ENCODE measurements around the gene LRP1.

Gene LRP1

GRCh38 chr12:57198329-57198728, 70.0 kb downstream of the LRP1 start:
- H3K4me3 ChIP-seq (ENCODE audit: low read length): no peak overlapping the region
- no peak for DNase-seq (ENCODE audit: low read depth, low spot score)

DNA sequence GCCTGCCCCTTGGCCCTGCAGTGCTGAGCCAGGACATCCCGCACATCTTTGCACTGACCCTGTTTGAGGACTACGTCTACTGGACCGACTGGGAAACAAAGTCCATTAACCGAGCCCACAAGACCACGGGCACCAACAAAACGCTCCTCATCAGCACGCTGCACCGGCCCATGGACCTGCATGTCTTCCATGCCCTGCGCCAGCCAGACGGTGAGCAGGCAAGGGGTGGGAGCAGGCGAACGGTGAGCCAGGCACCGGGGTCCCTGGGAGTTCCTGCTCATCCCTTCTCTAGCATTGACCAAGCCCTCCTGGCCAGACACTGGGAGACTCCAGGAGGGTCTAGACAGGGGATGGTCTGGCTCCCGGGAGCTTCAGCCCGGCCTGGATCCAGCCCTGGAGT, 70.9 kb downstream of the LRP1 start:
- no peak overlapping the region for H3K4me3 ChIP-seq (ENCODE audit: low read length)
- DNase-seq (ENCODE audit: low read depth, low spot score): no peak

DNA sequence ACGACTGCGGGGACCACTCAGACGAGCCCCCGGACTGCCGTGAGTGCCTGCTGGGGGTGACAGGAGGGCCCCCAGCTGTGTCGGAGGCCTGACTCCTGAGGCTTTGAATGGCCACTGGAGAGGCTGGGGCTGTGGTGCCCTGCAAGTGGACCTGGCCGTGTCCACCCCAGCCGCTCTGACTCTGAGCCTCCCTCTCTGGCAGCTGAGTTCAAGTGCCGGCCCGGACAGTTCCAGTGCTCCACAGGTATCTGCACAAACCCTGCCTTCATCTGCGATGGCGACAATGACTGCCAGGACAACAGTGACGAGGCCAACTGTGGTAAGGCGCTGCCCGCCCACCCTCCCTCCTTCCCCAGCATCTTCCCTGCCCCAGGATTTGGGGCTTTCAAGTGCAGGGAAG, 72.2 kb downstream of the LRP1 start:
- no peak overlapping the region for H3K4me3 ChIP-seq (ENCODE audit: low read length)
- no peak for DNase-seq (ENCODE audit: low read depth, low spot score)

DNA sequence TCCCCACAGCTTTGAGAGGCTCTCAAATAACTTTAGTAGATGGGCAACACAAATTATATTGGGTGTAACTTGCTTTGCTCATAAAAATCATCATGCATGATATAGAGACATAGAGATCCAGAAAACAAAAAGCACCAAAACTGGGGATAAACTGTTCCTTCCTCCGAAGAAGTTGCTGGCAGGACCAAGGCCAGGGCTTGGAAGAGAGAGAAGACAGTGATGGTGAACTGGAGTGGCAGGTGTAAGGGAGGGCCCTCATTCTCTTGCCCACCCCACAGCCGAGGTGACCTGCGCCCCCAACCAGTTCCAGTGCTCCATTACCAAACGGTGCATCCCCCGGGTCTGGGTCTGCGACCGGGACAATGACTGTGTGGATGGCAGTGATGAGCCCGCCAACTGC, 72.9 kb downstream of the LRP1 start:
- no peak for DNase-seq (ENCODE audit: low read depth, low spot score)
- no peak overlapping the region for H3K4me3 ChIP-seq (ENCODE audit: low read length)

DNA sequence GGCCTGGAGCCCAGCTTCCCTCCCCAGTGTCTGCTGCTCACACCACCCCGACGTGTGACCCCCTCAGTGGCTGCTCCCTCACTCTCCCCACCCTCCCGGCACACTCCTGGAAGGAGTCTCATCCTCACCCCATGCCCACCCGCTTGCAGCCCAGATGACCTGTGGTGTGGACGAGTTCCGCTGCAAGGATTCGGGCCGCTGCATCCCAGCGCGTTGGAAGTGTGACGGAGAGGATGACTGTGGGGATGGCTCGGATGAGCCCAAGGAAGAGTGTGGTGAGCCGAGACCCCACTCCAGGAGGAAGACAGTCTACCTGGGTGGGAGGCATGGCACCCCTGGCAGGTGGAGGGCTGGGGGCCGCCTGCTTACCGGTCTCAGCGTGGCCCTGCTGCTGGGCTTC, 73.3 kb downstream of the LRP1 start:
- no peak overlapping the region for H3K4me3 ChIP-seq (ENCODE audit: low read length)
- DNase-seq (ENCODE audit: low read depth, low spot score): no peak

DNA sequence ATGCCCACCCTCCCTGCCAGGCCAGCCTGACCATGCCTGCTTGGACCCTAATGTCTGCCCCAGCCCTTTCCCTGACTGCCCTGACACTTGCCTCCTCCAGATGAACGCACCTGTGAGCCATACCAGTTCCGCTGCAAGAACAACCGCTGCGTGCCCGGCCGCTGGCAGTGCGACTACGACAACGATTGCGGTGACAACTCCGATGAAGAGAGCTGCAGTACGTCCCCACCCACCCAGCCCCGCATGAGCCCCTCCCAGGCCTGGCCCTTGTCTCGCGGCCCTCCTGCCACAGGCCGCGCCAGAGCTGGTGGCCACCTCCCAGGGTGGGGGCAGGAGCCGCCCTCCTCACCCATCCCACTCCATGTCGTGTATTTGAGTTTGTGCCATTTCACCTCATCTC, 74.0 kb downstream of the LRP1 start:
- no peak overlapping the region for H3K4me3 ChIP-seq (ENCODE audit: low read length)
- DNase-seq (ENCODE audit: low read depth, low spot score): no peak

GRCh38 chr12:57203201-57203600, 74.9 kb downstream of the LRP1 start:
- no peak for DNase-seq (ENCODE audit: low read depth, low spot score)
- H3K4me3 ChIP-seq (ENCODE audit: low read length): no peak overlapping the region

DNA sequence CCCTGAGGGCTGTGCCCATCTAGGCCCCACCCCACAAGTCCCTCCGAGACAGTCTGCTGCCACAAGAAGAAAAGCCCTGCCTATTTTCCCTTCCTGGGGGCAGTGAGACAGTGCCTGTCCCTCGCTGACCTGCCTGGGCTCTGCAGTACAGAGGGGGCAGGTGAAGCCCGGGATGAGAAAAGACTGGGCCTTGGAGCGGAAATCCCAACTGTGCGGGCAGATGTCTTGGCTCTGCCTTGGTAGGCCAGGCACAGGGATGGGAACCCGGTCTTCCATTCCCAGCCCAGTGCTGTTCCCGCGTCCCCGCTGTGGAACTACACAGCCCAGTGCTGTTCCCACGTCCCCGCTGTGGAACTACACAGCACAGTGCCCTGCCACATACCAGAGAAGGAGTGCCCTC, 75.5 kb downstream of the LRP1 start:
- no peak for DNase-seq (ENCODE audit: low read depth, low spot score)
- no peak overlapping the region for H3K4me3 ChIP-seq (ENCODE audit: low read length)

- DNase-seq (ENCODE audit: low read depth, low spot score): no peak
- no peak overlapping the region for H3K4me3 ChIP-seq (ENCODE audit: low read length)
These were observed 76.2 kb downstream of the LRP1 start for GRCh38 chr12:57204454-57204853.

DNA sequence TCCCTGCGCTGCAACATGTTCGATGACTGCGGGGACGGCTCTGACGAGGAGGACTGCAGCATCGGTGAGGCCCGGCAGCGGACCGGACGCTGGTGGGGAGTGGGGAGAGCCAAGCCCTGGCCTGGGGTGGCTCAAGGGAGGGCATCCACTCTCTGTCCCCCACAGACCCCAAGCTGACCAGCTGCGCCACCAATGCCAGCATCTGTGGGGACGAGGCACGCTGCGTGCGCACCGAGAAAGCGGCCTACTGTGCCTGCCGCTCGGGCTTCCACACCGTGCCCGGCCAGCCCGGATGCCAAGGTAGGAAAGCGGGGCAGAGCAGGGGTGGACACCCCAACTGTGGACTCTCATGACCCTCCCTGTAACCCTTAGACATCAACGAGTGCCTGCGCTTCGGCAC, 76.9 kb downstream of the LRP1 start:
- DNase-seq (ENCODE audit: low read depth, low spot score): no peak
- H3K4me3 ChIP-seq (ENCODE audit: low read length): no peak overlapping the region

- DNase-seq (ENCODE audit: low read depth, low spot score): no peak
- no peak overlapping the region for H3K4me3 ChIP-seq (ENCODE audit: low read length)
These were observed 77.6 kb downstream of the LRP1 start for GRCh38 chr12:57205931-57206330.

GRCh38 chr12:57207731-57208630, 79.7 kb downstream of the LRP1 start:
- no peak for DNase-seq (ENCODE audit: low read depth, low spot score)

DNA sequence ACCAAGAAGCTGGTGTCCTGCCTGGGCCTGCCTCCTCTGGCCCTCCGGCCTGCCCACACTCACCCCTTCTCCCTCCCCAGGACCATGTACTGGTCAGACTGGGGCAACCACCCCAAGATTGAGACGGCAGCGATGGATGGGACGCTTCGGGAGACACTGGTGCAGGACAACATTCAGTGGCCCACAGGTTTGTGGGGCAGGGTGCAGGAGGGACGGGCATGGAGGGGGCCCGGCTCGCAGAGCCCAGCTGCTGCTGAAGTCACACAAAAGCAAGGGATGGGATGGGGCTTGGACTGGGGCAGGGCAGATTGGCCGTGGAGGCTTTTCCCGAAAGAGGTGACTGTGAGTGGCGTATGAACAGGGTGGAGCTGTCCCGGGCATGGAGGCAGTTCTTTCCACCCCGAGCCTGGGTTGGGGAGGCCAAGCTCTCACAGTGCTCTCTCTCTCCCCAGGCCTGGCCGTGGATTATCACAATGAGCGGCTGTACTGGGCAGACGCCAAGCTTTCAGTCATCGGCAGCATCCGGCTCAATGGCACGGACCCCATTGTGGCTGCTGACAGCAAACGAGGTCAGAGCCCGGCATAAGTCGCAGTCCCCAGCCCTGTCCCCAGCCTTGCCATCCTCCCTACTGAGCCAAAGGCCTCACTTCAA, 80.5 kb downstream of the LRP1 start:
- H3K4me3 ChIP-seq (ENCODE audit: low read length): no peak overlapping the region
- no peak for DNase-seq (ENCODE audit: low read depth, low spot score)

More at GRCh38 chr12:57207731-57208630, 79.7 kb downstream of the LRP1 start:
- no peak overlapping the region for H3K4me3 ChIP-seq (ENCODE audit: low read length)

GRCh38 chr12:57209916-57210315, 81.6 kb downstream of the LRP1 start:
- no peak for DNase-seq (ENCODE audit: low read depth, low spot score)
- no peak overlapping the region for H3K4me3 ChIP-seq (ENCODE audit: low read length)

DNA sequence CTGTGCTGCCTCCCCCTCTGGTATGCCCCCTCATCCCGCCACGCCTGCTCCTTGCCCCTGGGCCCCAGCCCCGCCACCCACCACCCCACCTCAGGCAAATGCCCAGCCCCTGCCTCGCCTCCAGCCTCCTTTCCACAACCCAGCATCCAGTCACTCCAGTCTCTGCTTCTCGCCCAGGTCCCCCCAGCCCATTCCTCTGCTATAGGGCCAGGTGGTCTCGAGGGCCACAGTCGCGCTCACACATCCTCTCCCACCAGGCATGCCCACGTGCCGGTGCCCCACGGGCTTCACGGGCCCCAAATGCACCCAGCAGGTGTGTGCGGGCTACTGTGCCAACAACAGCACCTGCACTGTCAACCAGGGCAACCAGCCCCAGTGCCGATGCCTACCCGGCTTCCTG, 82.2 kb downstream of the LRP1 start:
- H3K4me3 ChIP-seq (ENCODE audit: low read length): no peak overlapping the region
- DNase-seq (ENCODE audit: low read depth, low spot score): no peak

GRCh38 chr12:57210926-57211692, 82.8 kb downstream of the LRP1 start:
- H3K4me3 ChIP-seq (ENCODE audit: low read length): no peak overlapping the region
- no peak for DNase-seq (ENCODE audit: low read depth, low spot score)

DNA sequence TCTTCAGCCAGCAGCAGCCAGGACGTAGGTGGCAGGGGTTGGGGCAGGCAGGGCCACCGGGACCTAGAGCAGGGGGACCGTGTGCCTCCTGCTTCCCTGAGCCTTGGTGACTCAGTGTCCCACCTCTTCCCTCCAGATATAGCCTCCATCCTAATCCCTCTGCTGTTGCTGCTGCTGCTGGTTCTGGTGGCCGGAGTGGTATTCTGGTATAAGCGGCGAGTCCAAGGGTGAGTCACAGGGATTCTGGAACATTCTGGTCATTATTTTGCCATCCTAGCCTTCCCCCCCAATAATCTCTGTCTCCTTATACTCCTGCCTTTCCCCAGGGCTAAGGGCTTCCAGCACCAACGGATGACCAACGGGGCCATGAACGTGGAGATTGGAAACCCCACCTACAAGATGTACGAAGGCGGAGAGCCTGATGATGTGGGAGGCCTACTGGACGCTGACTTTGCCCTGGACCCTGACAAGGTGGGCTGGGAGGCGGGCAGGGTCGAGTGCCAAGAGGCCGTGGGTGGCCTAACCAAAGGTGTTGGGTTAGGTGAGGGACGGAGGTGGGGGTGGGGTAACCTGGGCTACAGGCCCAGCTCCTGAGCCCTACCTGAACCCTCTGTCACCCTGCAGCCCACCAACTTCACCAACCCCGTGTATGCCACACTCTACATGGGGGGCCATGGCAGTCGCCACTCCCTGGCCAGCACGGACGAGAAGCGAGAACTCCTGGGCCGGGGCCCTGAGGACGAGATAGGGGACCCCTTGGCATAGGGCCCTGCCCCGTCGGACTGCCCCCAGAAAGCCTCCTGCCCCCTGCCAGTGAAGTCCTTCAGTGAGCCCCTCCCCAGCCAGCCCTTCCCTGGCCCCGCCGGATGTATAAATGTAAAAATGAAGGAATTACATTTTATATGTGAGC, 83.8 kb downstream of the LRP1 start:
- H3K4me3 ChIP-seq (ENCODE audit: low read length): no peak overlapping the region
- no peak for DNase-seq (ENCODE audit: low read depth, low spot score)

GRCh38 chr12:57212701-57213057, 84.4 kb downstream of the LRP1 start:
- no peak overlapping the region for H3K4me3 ChIP-seq (ENCODE audit: low read length)
- no peak for DNase-seq (ENCODE audit: low read depth, low spot score)

DNA sequence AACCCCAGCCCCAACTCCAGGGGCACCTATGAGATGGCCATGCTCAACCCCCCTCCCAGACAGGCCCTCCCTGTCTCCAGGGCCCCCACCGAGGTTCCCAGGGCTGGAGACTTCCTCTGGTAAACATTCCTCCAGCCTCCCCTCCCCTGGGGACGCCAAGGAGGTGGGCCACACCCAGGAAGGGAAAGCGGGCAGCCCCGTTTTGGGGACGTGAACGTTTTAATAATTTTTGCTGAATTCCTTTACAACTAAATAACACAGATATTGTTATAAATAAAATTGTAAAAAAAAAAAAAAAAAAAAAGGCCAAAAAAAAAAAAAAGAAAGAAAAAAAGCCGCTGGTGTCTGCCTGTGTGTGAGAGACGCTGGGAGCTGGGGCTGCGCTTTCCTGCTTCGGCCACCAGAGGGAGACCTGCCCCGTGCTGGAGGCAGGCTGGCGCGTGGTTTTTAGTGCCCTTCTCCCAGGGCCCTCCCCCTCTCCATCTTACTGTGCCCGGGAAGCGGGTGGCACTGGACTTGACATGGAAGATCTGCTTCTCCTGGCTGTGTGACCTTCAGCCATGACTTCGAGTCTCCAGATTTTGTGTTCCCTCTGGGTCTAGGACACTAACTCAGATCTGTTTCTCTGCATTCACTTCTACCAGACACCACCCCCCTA, 84.9 kb downstream of the LRP1 start:
- no peak overlapping the region for H3K4me3 ChIP-seq (ENCODE audit: low read length)
- DNase-seq (ENCODE audit: low read depth, low spot score): peak; percentile 70

Data from Jurkat, Clone E6-1 (cell line).